IMR-90 (cell line): ENCODE measurements around the gene PGAP1. TPM values are rescaled to one million over a fixed set of nuclear protein-coding genes. Genes with fewer than 3 reads are reported as not detected.

ENCODE experiments used
- ATAC-seq: fragments of 200-7000 bp; cut with Tn5 transposase; 2 replicates; pipeline ENCODE4 v1.9.1; 2020; ENCODE audit warnings: low read depth, mild to moderate bottlenecking, moderate library complexity
- BruUV-seq: library from RNA; stranded (reverse); fragments of 400-500 nt; replicated peaks from 2 replicates; lab custom pipeline; 2021; lab: Mats Ljungman, UMichigan
- CTCF ChIA-PET: fragments of 300-600 bp; formaldehyde crosslinking; extraction: SDS; loops from one replicate; lab custom pipeline; 2021; ENCODE audit warnings: antibody characterized with exemption; lab: Yijun Ruan, JAX
- POLR2A ChIA-PET: fragments of 300-600 bp; sonication (Branson Sonifier 250); formaldehyde crosslinking; loops from one replicate; lab custom pipeline; 2022; ENCODE audit warnings: antibody characterized with exemption; ENCODE audit not compliant: unreplicated experiment; lab: Charles Lee
- DNase-seq: peaks from one replicate; pipeline ENCODE4 v3.0.0; 2013
- H2AFZ ChIP-seq: replicated peaks from 2 replicates; pipeline ENCODE3; 2013; ENCODE audit warnings: low read length, mild to moderate bottlenecking; ENCODE audit not compliant: poor library complexity
- H2AK5ac ChIP-seq: 2 replicates; pipeline ENCODE4 v1.6.1; 2013; ENCODE audit warnings: low read depth, low read length, inconsistent platforms
- H2AK9ac ChIP-seq: replicated peaks from 2 replicates; pipeline ENCODE3; 2013; ENCODE audit warnings: mild to moderate bottlenecking, low read depth, low read length, moderate library complexity; ENCODE audit not compliant: poor library complexity
- H2BK120ac ChIP-seq: 2 replicates; pipeline ENCODE4 v1.6.1; 2013; ENCODE audit warnings: low read depth, low read length, inconsistent platforms
- H2BK15ac ChIP-seq: 3 replicates; pipeline ENCODE4 v1.6.1; 2013; ENCODE audit warnings: low read depth, low read length, inconsistent platforms
- H2BK20ac ChIP-seq: 2 replicates; pipeline ENCODE4 v1.6.1; 2013; ENCODE audit warnings: low read depth, mild to moderate bottlenecking, inconsistent platforms, low read length, moderate library complexity
- H2BK5ac ChIP-seq: 2 replicates; pipeline ENCODE4 v1.6.1; 2013; ENCODE audit warnings: mild to moderate bottlenecking, low read depth, low read length, inconsistent platforms; ENCODE audit not compliant: poor library complexity, severe bottlenecking
- H3K14ac ChIP-seq: replicated peaks from 2 replicates; pipeline ENCODE4 v1.6.1; 2013; ENCODE audit warnings: low read depth, low read length, inconsistent platforms
- H3K18ac ChIP-seq: 2 replicates; pipeline ENCODE4 v1.6.1; 2013; ENCODE audit warnings: low read depth, low read length, control low read depth
- H3K23ac ChIP-seq: 2 replicates; pipeline ENCODE4 v1.6.1; 2013; ENCODE audit warnings: low read depth, low read length, inconsistent platforms
- H3K27ac ChIP-seq: 2 replicates; pipeline ENCODE4 v1.5.1; 2013; ENCODE audit warnings: mild to moderate bottlenecking, control low read depth, low read length; ENCODE audit not compliant: insufficient read depth
- H3K27me3 ChIP-seq: 2 replicates; pipeline ENCODE4 v1.6.1; 2013; ENCODE audit warnings: low read length; ENCODE audit not compliant: control insufficient read depth, insufficient read depth
- H3K36me3 ChIP-seq: 2 replicates; pipeline ENCODE4 v1.6.1; 2013; ENCODE audit warnings: low read length, mixed read lengths; ENCODE audit not compliant: control insufficient read depth, insufficient read depth
- H3K4ac ChIP-seq: 2 replicates; pipeline ENCODE4 v1.6.1; 2013; ENCODE audit warnings: low read depth, low read length, inconsistent platforms
- H3K4me1 ChIP-seq: 2 replicates; pipeline ENCODE4 v1.6.1; 2013; ENCODE audit warnings: low read length, mixed read lengths; ENCODE audit not compliant: control insufficient read depth, insufficient read depth
- H3K4me2 ChIP-seq: 2 replicates; pipeline ENCODE4 v1.6.1; 2013; ENCODE audit warnings: low read depth, mild to moderate bottlenecking, control low read depth, low read length, moderate library complexity
- H3K4me3 ChIP-seq: 2 replicates; pipeline ENCODE4 v1.5.1; 2013; ENCODE audit warnings: low read depth, mild to moderate bottlenecking, control low read depth, low read length, moderate library complexity; ENCODE audit not compliant: insufficient read depth
- H3K56ac ChIP-seq: 2 replicates; pipeline ENCODE4 v1.6.1; 2013; ENCODE audit warnings: low read length, inconsistent platforms; ENCODE audit not compliant: insufficient read depth; ENCODE audit errors: extremely low read depth
- H3K79me1 ChIP-seq, 2 experiments: 2 replicates each; pipeline ENCODE4 v1.6.1; 2013; ENCODE audit warnings: low read length in 2 of 2, inconsistent platforms in 1 of 2, low read depth in 1 of 2
- H3K9ac ChIP-seq: 2 replicates; pipeline ENCODE4 v1.6.1; 2013; ENCODE audit warnings: low read depth, low read length, control low read depth
- H3K9me1 ChIP-seq: 2 replicates; pipeline ENCODE4 v1.6.1; 2013; ENCODE audit warnings: low read length, inconsistent platforms; ENCODE audit not compliant: insufficient read depth
- H3K9me3 ChIP-seq: 2 replicates; pipeline ENCODE4 v1.6.1; 2013; ENCODE audit warnings: low read length; ENCODE audit not compliant: control insufficient read depth, insufficient read depth
- H4K20me1 ChIP-seq: 2 replicates; pipeline ENCODE4 v1.6.1; 2013; ENCODE audit warnings: low read length, inconsistent platforms; ENCODE audit not compliant: insufficient read depth
- H4K5ac ChIP-seq: 2 replicates; pipeline ENCODE4 v1.6.1; 2013; ENCODE audit warnings: mild to moderate bottlenecking, low read depth, low read length, control low read depth
- H4K8ac ChIP-seq, 2 experiments: 2 replicates each; pipeline ENCODE4 v1.6.1; 2013; ENCODE audit warnings: low read depth in 2 of 2, low read length in 2 of 2, control low read depth in 1 of 2, inconsistent platforms in 1 of 2
- H4K91ac ChIP-seq: 2 replicates; pipeline ENCODE4 v1.6.1; 2013; ENCODE audit warnings: low read depth, low read length, inconsistent platforms; ENCODE audit not compliant: insufficient read depth
- CEBPB ChIP-seq: IDR thresholded peaks from 2 replicates; pipeline ENCODE4 v1.6.1; 2012; ENCODE audit warnings: low read depth, low read length, improper control_type of control experiment
- CHD1 ChIP-seq: IDR thresholded peaks from 2 replicates; pipeline ENCODE4 v1.6.1; 2012; ENCODE audit warnings: low read depth, low read length, improper control_type of control experiment
- CTCF ChIP-seq: conservative IDR thresholded peaks from 2 replicates; pipeline ENCODE4 v1.5.1; 2012; ENCODE audit warnings: mild to moderate bottlenecking, low read depth, low read length, improper control_type of control experiment
- FOS ChIP-seq: fragments of 150-350 bp; IDR thresholded peaks from 2 replicates; pipeline ENCODE4 v1.6.1; 2016; ENCODE audit warnings: low read depth, low read length
- MAFK ChIP-seq: IDR thresholded peaks from 2 replicates; pipeline ENCODE4 v1.6.1; 2012; ENCODE audit warnings: low read depth, low read length, improper control_type of control experiment
- RAD21 ChIP-seq: IDR thresholded peaks from 2 replicates; pipeline ENCODE4 v1.6.1; 2012; ENCODE audit warnings: low read length, improper control_type of control experiment
- RFX5 ChIP-seq: IDR thresholded peaks from 2 replicates; pipeline ENCODE4 v1.8.0; 2012; ENCODE audit warnings: low read depth, mild to moderate bottlenecking, low read length, moderate library complexity
- SMC3 ChIP-seq: fragments of 150-350 bp; IDR thresholded peaks from 2 replicates; pipeline ENCODE4 v1.6.1; 2016; ENCODE audit warnings: low read depth, mild to moderate bottlenecking, antibody characterized with exemption, low read length, moderate library complexity
- WGBS, 2 experiments: methylation state at CpG; one replicate each; pipeline versions ENCODE4 v1.1.5 to v1.1.7; 2013; ENCODE audit warnings: missing lambda C conversion rate in 2 of 2; ENCODE audit not compliant: insufficient read length in 1 of 2; ENCODE audit errors: extremely low coverage in 2 of 2; 5-methylcytosine and 5-hydroxymethylcytosine counted together
- dilution Hi-C: fragments of 300-500 bp; cut with HindIII; formaldehyde crosslinking; loops from one replicate; pipeline ENCODE4 v1.14.3; 2018; ENCODE audit warnings: low sequenced_read_pairs; ENCODE audit not compliant: unreplicated experiment
- in situ Hi-C: fragments of 300-500 bp; cut with MboI; formaldehyde crosslinking; loops from 3 replicates; pipeline ENCODE4 v1.14.3; 2019; ENCODE audit warnings: low sequenced_read_pairs, inconsistent platforms, mixed read lengths
- intact Hi-C: fragments of 100-400 bp; cut with micrococcal nuclease; formaldehyde crosslinking; loops from 2 replicates; pipeline ENCODE4 v1.10.0; 2022
- polyA plus RNA-seq, 3 experiments: library from polyadenylated mRNA; depleted of rRNA; stranded (reverse); fragments of >200 nt; gene quantifications; 2 replicates each; pipeline ENCODE4 v1.2.3, GENCODE V29; 2012; ENCODE audit warnings: low replicate concordance in 1 of 3
- total RNA-seq: library from RNA; depleted of rRNA; stranded (reverse); fragments of >200 nt; gene quantifications from 2 replicates; pipeline ENCODE4 v1.2.3, GENCODE V29; 2012

The PGAP1 gene
- total and polyA plus RNA-seq, 2 of the 4 experiments (the other 2 are of a cell fraction) = 1.9 to 5.7 TPM

DNA sequence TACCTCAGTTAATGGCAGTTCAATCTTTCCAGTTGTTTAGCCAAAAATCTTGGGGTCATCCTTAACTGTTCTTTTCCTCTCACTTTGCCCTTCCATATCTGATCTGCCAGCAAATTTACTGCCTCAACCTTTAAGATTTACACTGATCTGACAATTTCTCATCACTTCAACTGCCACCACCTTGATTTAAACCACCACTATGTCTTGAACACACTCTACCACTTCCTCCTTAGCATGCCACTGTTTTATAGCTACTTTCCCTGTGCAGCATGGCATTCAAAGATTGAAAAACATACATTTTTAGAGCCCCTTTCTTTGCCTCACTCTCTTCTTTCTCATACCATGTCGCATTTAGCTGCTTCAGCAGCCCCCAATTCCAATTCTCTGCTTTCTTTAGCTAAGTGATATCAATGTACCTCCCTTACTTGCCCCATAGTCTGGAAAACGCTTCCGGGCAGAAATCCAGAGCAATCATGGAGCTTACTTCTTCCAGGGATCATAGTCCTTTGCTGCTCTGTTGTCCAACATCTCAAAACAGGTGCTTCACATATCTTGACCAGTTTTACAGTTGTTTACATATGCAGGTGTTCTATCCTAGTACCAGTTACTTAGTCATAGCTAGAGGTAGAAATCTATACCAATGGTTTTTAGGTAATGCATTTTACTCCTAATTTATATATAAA, 10.9 kb downstream of the PGAP1 start:
- Histone ChIP-seq H2AFZ (no peak overlapping the region), H4K5ac (no peak overlapping the region), H4K20me1 (no peaks in the 10 kb centered on the region), H3K4me3 (no peak overlapping the region), H3K9ac (no peak overlapping the region), H2BK5ac (no peak overlapping the region), H3K4me2 (no peak overlapping the region), H3K9me1 (no peaks in the 10 kb centered on the region), H3K4ac (no peak overlapping the region), H4K91ac (no peak overlapping the region), H3K27ac (no peak overlapping the region), H3K36me3 (peaks cover 6% of the 10 kb centered on the region; the same call in 1 of the 2 replicates), H2BK20ac (no peak overlapping the region), H3K14ac (no peak overlapping the region), H3K18ac (no peak overlapping the region), H2AK9ac (no peak overlapping the region), H4K8ac (no peak overlapping the region), H2BK15ac (no peak overlapping the region), H2AK5ac (no peak overlapping the region), H3K56ac (no peak overlapping the region), H3K79me1 (no peaks in the 10 kb centered on the region; a peak in 1 of 4 replicates), H3K9me3 (no peaks in the 10 kb centered on the region), H3K27me3 (no peaks in the 10 kb centered on the region), H3K4me1 (no peaks in the 10 kb centered on the region), H2BK120ac (no peak overlapping the region), H3K23ac (no peak overlapping the region)
- dilution Hi-C loops = no loop called here
- CTCF ChIA-PET = no interaction called here
- intact Hi-C loops = no loop called here
- no TSS peak for BruUV-seq
- DNase-seq (no peak), ATAC-seq (no peak)
- no CpG with 5 or more reads among the region's 3 CpGs for WGBS, 2 experiments
- in situ Hi-C loops = no loop called here
- POLR2A ChIA-PET = no interaction called here
- TF ChIP-seq MAFK = no peak
- no peak for TF ChIP-seq CHD1
- no peak for TF ChIP-seq FOS
- TF ChIP-seq SMC3 = no peak
- no peak for TF ChIP-seq RFX5
- TF ChIP-seq CTCF = no peak
- TF ChIP-seq RAD21 = no peak
- no peak for TF ChIP-seq CEBPB
